ENCODE measurements around the gene PCDH9.

PCDH9 gene

DNA sequence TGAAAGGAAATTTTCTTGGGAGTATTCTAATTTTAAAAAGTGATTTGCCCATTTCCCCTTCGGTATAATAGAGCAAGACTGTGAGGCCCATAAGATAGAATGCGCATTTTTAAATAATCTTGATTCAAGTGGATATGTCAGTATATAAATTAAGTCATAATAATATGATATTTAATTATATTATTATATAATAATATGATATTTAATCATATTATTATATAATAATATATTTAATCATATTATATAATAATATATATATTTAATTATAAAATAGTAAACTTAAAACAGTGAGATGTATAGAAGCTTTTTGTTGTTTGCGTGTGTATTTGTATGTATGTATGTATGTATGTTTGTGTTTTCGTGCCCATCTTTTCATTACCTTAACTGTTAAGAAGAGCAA, 682.5 kb downstream of the PCDH9 start:
- H3K36me3 ChIP-seq (ENCODE audit: insufficient read depth, low read length) = no peaks in the 10 kb centered on the region
- peak overlapping the region; percentile 45; the same call in 1 of the 2 replicates for H2AFZ ChIP-seq (ENCODE audit: low read length)
- no peak overlapping the region for H3K4me2 ChIP-seq (ENCODE audit: low read length)
- H3K27ac ChIP-seq (ENCODE audit: low read depth, low read length, poor library complexity, severe bottlenecking) = no peak overlapping the region
- H3K9ac ChIP-seq (ENCODE audit: low read length) = no peak overlapping the region
- H4K20me1 ChIP-seq (ENCODE audit: insufficient read depth, low read length) = no peaks in the 10 kb centered on the region
- no peaks in the 10 kb centered on the region for H3K27me3 ChIP-seq (ENCODE audit: insufficient read depth, low read length)
- no peak overlapping the region for H3K4me3 ChIP-seq (ENCODE audit: low read depth, low read length, poor library complexity, severe bottlenecking)
- peaks cover 3% of the 10 kb centered on the region; the same call in 1 of the 2 replicates for H3F3A ChIP-seq (ENCODE audit: insufficient read depth, low read length)
- peaks cover 14% of the 10 kb centered on the region; the same call in 1 of the 2 replicates for H3K9me3 ChIP-seq (ENCODE audit: low read length)
- TF ChIP-seq, protein P1, sequence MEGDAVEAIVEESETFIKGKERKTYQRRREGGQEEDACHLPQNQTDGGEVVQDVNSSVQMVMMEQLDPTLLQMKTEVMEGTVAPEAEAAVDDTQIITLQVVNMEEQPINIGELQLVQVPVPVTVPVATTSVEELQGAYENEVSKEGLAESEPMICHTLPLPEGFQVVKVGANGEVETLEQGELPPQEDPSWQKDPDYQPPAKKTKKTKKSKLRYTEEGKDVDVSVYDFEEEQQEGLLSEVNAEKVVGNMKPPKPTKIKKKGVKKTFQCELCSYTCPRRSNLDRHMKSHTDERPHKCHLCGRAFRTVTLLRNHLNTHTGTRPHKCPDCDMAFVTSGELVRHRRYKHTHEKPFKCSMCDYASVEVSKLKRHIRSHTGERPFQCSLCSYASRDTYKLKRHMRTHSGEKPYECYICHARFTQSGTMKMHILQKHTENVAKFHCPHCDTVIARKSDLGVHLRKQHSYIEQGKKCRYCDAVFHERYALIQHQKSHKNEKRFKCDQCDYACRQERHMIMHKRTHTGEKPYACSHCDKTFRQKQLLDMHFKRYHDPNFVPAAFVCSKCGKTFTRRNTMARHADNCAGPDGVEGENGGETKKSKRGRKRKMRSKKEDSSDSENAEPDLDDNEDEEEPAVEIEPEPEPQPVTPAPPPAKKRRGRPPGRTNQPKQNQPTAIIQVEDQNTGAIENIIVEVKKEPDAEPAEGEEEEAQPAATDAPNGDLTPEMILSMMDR (IDR thresholded peaks at IDR 0.05; ENCODE audit: low read length) = no peak
- no peak for TF ChIP-seq EZH2 (IDR thresholded peaks at IDR 0.05; ENCODE audit: borderline replicate concordance, low read length)
- H3K4me1 ChIP-seq (ENCODE audit: insufficient read depth, low read length, severe bottlenecking) = peaks cover 10% of the 10 kb centered on the region
- H3K9me2 ChIP-seq (ENCODE audit: low read depth, low read length) = no peaks in the 10 kb centered on the region
- H3K79me2 ChIP-seq (ENCODE audit: insufficient read depth, low read length) = no peaks in the 10 kb centered on the region

DNA sequence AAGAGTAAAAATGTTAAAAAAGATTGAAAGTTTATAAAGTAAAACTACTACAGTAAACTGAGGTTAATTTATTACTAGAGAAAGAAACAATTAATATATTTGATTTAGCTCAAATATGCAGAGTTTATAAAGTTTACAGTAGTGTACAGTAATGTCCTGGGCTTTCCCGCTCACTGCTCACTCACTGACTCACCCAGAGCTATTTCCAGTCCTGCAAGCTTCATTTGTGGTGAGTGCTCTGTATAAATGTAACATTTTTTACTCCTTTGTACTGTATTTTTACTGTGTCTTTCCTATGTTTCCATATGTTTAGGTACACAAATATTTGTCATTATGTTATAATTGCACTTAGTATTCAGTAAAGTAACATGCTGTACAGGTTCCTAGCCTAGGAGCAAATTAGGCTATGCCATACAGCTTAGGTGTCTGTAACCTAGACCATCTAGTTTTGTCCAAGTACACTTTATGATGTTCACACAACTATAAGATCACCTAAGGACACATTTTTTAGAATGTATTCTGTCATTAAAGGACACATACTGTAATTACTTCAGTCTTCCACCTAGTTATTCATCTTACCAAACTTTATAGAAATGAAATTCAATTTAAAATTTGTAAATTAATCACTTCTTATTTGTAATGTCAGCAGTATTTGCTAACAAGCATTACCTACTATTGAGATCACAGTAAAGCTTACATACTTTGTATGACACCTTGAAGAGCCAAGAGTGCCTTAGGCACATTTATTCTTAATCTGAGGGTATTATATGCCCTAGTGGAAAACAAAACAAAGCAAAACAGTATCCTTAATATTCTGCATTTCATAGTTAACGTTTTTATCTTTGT, 683.4 kb downstream of the PCDH9 start:
- Histone ChIP-seq H3K79me2 (ENCODE audit: insufficient read depth, low read length) (no peaks in the 10 kb centered on the region), H4K20me1 (ENCODE audit: insufficient read depth, low read length) (no peaks in the 10 kb centered on the region), H3K9me2 (ENCODE audit: low read depth, low read length) (no peaks in the 10 kb centered on the region), H3K4me2 (ENCODE audit: low read length) (no peak overlapping the region), H3K27ac (ENCODE audit: low read depth, low read length, poor library complexity, severe bottlenecking) (no peak overlapping the region), H3F3A (ENCODE audit: insufficient read depth, low read length) (peaks cover 3% of the 10 kb centered on the region; the same call in 1 of the 2 replicates), H3K4me1 (ENCODE audit: insufficient read depth, low read length, severe bottlenecking) (peaks cover 10% of the 10 kb centered on the region), H2AFZ (ENCODE audit: low read length) (peak overlapping the region; percentile 45), H3K27me3 (ENCODE audit: insufficient read depth, low read length) (no peaks in the 10 kb centered on the region), H3K4me3 (ENCODE audit: low read depth, low read length, poor library complexity, severe bottlenecking) (no peak overlapping the region), H3K9ac (ENCODE audit: low read length) (no peak overlapping the region), H3K36me3 (ENCODE audit: insufficient read depth, low read length) (no peaks in the 10 kb centered on the region), H3K9me3 (ENCODE audit: low read length) (0 out of 2 replicates have a peak, but pooled peaks cover 6% of the 10 kb centered on the region)
- TF ChIP-seq, protein P1 (IDR thresholded peaks at IDR 0.05; ENCODE audit: low read length) = no peak
- TF ChIP-seq EZH2 (IDR thresholded peaks at IDR 0.05; ENCODE audit: borderline replicate concordance, low read length) = no peak

DNA sequence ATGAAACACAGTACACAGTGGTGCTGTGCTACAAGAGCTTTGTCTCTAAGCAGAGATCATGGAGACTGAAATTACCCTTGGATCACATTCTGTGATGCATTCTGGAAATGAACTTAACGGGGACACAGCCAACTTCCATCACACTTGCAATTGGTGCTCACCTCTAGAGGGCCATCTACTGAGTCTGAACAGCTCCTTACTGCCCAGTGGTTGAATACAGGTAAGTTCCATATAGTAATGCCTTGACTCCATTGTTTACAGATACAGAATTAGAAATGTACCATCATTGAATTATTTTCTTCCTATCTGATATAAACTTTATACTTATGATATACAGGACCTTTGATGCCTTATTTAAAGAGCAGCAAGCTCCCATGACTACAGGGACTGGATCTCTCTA, 686.4 kb downstream of the PCDH9 start:
- no peaks in the 10 kb centered on the region for H4K20me1 ChIP-seq (ENCODE audit: insufficient read depth, low read length)
- peaks cover 3% of the 10 kb centered on the region; the same call in 1 of the 2 replicates for H3F3A ChIP-seq (ENCODE audit: insufficient read depth, low read length)
- H3K4me3 ChIP-seq (ENCODE audit: low read depth, low read length, poor library complexity, severe bottlenecking) = no peak overlapping the region
- peaks cover 14% of the 10 kb centered on the region for H3K4me1 ChIP-seq (ENCODE audit: insufficient read depth, low read length, severe bottlenecking)
- H2AFZ ChIP-seq (ENCODE audit: low read length) = no peak overlapping the region
- H3K9ac ChIP-seq (ENCODE audit: low read length) = no peak overlapping the region
- H3K36me3 ChIP-seq (ENCODE audit: insufficient read depth, low read length) = no peaks in the 10 kb centered on the region; the same call in 1 of the 2 replicates
- TF ChIP-seq EZH2 (IDR thresholded peaks at IDR 0.05; ENCODE audit: borderline replicate concordance, low read length) = no peak
- TF ChIP-seq, protein P1 (IDR thresholded peaks at IDR 0.05; ENCODE audit: low read length) = peak; percentile 56
- H3K9me2 ChIP-seq (ENCODE audit: low read depth, low read length) = no peaks in the 10 kb centered on the region
- no peak overlapping the region for H3K4me2 ChIP-seq (ENCODE audit: low read length)
- 0 out of 2 replicates have a peak, but pooled peaks cover 3% of the 10 kb centered on the region for H3K9me3 ChIP-seq (ENCODE audit: low read length)
- H3K79me2 ChIP-seq (ENCODE audit: insufficient read depth, low read length) = no peaks in the 10 kb centered on the region
- no peak overlapping the region for H3K27ac ChIP-seq (ENCODE audit: low read depth, low read length, poor library complexity, severe bottlenecking)
- no peaks in the 10 kb centered on the region for H3K27me3 ChIP-seq (ENCODE audit: insufficient read depth, low read length)

All from OCI-LY1 (cell line).